ENCODE measurements around the gene PITPNC1.

DNA sequence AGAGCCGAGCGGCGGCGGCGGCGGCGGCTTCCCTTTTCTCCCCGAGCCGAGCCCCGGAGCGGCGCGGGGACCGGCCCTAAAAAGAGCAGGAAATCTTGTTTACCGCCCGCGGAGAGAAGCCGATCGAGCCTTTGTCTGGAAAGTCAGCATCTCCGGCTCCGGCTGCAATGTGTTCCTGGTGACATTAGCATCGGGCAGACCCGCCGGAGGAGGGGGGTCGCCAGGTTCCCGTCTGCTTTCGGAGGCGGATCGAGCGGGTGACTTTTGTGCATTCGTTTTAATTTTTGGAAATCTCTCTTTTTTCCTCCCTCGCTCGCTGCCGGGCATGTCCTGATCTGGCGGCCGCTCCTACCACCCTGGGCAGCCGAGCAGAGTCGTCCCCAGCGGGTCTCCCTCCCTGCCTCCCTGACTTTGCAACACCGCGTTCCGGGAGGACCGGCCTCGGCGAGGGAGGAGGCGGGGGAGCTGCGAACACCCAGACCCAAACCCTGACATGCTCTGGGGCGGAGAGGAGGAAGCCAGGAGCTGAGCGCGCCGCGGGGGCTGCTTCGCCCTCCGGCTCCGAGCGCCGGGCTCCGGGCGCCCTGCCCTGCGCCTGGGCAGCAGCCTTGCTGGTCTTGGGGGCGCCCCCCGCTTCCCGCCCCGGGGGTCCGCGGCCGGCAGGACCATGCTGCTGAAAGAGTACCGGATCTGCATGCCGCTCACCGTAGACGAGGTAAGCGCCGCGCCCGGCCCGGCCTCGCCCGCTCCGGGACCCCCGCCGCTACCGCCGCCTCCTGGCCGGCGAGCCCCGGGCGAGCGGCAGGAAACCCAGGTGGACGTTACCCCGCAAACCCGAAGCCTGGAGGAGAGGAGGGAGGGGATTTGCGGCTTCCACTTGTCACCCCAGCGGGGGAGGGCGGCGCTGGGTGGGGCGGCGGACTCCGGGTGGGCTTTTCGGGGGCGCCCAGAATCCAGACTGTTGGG is 690 bp downstream of the PITPNC1 start:
- TF ChIP-seq CTCF (IDR thresholded peaks at IDR 0.05; ENCODE audit: extremely low read depth in 1 of 2, insufficient read depth in 1 of 2, low read depth in 1 of 2, low read length in 2 of 2) (peak; percentile 20 to 34), POLR2AphosphoS5 (IDR thresholded peaks at IDR 0.05; ENCODE audit: insufficient read depth, low read depth, low read length) (no peak), POLR2A (IDR thresholded peaks at IDR 0.05; ENCODE audit: low read depth, low read length) (no peak), JUN (IDR thresholded peaks at IDR 0.05; ENCODE audit: borderline replicate concordance, insufficient read depth, insufficient read length, low read depth) (no peak), EZH2 (IDR thresholded peaks at IDR 0.05; ENCODE audit: borderline replicate concordance, low read depth, low read length, severe bottlenecking) (no peak), GATA2 (IDR thresholded peaks at IDR 0.05; ENCODE audit: insufficient read depth, insufficient read length, low read depth, low read length) (no peak)

Measured in endothelial cell of umbilical vein (primary cell).